ENCODE data around the gene MEIS3.
"Not testable (repeated sequence)": the region's sequence is repeated elsewhere in the genome, so short reads cannot be mapped to it uniquely, and the experiment has no call there.

MEIS3 gene

DNA sequence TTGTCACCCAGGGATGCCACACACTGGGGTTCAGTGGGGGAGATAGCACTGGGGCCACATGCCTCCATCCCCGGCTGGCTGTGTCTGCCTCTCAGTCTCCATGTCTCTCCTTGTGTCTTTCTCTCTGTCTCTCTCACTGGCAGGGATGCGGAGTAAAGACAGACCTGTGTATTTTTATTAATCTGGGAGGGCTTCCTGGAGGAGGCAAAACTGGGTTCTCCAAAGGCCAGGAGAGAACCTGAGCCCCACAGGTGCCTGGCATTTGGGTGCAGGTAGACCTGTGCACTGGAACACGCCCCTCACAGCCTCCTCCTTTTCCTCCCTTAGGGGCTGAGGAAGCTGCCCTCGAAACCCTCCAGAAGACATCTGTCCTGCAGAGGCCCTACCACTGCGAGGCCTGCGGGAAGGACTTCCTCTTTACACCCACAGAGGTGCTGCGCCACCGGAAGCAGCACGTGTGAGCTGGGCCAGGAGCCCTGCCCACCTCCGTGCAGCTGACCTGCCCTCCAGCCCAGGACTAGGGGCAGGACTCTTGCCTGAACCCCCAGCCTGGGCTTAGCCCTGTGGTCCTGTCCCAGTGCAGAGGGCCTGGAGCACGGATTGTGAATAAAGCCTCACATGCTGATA is 37.6 kb downstream of the MEIS3 start:
- peak; percentile 39 for DNase-seq

DNA sequence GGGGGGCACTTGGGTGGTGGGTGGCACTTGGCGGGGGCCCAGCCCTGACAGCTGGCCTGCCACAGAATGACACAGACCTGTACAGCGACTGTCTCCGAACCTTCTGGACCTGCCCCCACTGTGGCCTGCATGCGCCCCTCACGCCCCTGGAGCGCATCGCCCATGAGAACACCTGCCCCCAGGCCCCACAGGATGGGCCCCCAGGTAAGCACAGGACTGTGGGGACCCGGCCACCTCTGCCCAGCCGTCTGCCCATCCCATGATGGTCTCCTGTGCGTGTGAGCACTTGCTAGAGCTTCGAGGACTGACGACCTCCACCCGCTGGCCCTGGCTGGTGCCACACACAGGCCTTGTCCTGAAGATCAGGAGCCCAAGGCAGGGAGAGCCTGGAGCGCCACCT is 38.2 kb downstream of the MEIS3 start:
- DNase-seq, result no peak

- no peak for DNase-seq
Measured at GRCh38 chr19:47380559-47380958, 38.8 kb downstream of the MEIS3 start.

DNA sequence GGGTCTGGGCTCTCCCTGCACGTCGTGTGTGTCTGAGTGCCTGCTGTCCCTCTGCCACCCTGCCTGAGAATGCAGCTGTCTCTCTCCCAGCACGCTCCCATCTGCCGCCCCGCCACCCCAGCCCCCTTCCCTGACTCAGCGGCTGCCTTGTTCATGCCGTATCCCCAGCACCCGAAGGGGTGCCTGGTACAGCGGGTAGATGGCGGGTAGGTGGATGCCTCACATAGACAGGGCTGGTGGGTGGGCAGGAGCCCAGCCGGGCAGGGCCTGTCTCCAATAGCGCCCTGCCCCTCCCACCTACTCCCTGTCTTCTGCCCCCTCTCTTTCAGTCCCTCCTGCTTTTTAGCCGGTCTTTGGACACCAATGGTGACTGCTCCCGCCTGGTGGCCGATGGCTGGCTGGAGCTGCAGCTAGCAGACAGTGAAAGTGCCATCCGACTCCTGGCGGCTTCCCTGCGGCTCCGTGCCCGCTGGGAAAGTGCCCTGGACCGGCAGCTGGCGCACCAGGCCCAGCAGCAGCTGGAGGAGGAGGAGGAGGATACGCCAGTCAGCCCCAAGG is 39.9 kb downstream of the MEIS3 start:
- DNase-seq, result no peak

DNA sequence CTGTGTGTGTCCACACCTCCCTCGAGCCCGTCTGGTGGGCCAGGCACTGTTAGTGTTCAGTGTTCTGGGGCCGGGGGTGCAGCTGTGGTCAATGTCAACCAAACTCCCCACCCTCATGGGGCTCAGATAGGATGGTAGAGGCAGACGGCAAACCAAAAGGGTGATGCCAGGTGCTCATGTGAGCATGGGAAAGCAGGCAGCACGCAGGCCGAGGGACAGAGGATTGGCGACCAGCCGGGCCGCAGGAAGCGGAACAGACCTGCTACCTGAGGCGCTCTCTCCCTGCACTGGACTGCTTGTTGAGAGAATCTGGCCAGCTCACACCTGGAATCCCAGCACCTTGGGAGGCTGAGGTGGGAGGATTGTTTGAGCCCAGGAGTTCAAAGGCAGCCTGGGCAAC is 41.1 kb downstream of the MEIS3 start:
- DNase-seq, result no peak

- DNase-seq, result no peak
Measured at GRCh38 chr19:47377801-47378200, 41.5 kb downstream of the MEIS3 start.

GRCh38 chr19:47377208-47377701 is 42.1 kb downstream of the MEIS3 start:
- no peak for DNase-seq

- no peak for DNase-seq
Measured at GRCh38 chr19:47376589-47377144, 42.7 kb downstream of the MEIS3 start.

DNA sequence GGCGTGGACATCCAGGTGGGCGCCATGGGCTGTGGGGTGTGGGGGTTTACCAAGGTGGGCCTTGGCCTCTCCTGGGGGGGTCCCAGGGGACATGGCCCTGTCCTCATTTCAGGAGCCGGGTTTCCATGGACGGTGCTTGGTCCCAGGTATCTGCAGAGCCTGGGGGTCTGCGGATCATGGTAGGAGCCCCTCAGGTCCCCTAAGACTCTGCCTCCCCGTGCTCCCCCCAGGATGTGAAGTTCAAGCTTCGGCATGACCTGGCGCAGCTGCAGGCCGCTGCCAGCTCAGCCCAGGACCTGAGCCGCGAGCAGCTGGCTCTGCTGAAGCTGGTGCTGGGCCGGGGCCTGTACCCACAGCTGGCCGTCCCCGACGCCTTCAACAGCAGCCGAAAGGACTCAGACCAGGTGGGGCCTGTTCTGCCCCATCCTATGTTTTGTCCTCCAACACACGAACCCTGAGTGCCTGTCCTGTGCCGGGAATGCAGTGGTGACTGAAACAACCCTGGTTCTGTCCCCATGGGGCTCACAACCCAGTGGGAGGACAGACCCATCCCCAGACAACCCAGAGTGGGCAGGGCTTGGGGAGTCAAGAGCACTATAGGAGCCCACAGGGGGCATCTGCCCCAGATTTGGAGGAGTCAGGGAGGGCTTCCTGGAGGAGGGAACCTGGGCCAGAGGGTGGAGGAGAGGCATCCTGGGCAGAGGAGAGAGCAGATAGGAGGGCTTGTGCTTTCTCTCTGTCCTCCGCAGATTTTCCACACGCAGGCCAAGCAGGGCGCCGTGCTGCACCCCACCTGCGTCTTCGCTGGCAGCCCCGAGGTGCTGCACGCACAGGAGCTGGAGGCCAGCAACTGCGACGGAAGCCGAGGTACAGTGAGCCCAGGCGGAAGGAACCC is 43.4 kb downstream of the MEIS3 start:
- DNase-seq, result no peak

- no peak for DNase-seq
Measured at GRCh38 chr19:47374876-47375693, 44.2 kb downstream of the MEIS3 start.

- DNase-seq, result no peak
Measured at GRCh38 chr19:47373246-47374240, 45.8 kb downstream of the MEIS3 start.

DNA sequence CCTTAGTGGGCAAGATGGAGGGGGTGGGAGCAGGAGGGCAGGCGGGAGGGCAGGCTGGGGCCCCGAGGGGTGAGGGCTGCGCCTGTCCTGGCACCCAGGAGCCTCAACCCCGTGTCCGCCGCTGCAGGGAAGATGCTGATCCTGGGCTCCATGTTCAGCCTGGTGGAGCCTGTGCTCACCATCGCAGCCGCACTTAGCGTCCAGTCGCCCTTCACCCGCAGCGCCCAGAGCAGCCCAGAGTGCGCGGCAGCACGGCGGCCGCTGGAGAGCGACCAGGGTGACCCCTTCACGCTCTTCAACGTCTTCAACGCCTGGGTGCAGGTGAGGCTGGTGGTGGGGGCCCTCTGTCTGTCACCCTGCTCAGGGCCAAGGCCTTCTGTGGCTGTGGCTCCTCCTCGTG is 46.7 kb downstream of the MEIS3 start:
- no peak for DNase-seq

GRCh38 chr19:47371261-47371660 is 48.1 kb downstream of the MEIS3 start:
- no peak for DNase-seq

DNA sequence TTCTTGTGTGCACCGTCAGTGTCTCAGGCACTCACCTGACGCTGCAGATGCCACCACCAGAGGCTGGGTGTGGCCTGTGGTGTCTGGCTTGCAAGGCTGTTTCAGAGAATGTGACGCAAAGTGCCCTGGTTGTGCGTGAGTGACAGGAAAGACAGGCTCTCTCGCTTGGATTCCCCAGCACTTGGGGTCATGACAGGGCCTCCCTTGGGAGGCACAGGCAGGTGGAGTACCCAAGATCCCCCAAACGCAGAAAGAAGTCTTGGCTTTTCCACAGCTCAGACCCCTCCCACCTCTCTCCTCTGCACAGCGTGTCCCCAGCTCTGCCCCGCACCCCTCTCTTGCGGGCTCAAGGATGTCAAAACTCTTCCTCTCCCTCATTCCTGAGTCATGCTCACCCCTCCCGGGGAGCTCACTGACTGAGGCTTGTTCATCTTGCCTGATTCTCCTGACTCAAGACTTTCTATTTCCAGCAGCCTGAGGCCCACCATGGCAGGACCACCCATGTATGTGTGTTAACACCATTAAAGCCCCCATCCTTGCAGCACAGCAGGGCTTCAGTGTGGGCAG is 49.2 kb downstream of the MEIS3 start:
- no peak for DNase-seq

DNA sequence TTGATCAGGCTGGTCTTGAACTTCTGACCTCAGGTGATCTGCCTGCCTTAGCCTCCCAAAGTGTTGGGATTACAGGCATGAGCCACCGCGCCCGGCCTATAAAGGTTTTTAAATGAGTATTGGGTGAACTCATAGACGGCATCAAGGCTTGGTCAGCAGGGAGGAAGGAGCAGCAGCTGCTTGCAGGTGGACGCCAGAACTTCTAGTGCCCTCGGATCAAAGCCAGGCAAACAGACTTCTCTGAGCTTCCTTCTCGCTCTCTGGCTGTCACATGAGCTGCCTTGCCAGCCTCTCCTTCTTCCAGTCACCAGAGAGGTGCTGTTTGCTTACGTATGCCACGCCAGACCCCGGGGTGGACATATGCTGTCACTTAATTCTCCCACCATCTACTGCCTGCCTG is 53.9 kb downstream of the MEIS3 start:
- not testable (repeated sequence) for DNase-seq

DNA sequence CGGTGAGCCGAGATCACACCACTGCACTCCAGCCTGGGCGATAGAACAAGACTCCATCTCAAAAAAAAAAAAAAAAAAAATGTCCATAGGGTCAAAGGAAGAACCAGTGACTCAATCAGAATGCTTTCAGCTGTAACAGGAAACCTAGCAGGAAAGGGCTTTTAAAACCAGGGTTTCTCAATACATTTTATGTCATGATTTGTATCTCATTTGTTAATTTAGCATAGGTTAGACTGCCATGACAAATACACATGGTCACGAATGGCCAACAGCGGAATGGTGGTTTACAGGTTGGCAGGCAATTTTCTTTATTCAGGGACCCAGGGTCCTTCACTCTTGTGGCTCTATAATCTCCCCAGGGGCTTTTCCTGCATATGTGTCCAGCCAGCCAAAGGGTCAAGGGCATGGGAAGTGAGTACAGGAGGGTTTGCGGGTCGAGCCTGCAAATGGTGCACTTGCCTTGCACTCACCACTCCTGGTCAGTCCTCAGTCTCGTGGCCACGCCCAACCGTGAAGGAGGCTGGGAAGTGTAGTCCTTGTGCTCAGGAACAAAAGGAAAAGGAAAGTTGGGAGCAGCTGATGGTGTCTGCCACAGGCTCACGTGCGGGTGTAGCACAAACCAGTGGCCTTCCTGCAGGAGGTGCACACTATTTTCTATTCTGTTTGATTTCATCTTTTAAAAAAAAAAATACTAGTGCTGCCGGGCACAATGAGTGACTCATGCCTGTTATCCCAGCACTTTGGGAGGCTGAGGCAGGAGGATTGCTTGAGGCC is 55.4 kb downstream of the MEIS3 start:
- no peak for DNase-seq

DNA sequence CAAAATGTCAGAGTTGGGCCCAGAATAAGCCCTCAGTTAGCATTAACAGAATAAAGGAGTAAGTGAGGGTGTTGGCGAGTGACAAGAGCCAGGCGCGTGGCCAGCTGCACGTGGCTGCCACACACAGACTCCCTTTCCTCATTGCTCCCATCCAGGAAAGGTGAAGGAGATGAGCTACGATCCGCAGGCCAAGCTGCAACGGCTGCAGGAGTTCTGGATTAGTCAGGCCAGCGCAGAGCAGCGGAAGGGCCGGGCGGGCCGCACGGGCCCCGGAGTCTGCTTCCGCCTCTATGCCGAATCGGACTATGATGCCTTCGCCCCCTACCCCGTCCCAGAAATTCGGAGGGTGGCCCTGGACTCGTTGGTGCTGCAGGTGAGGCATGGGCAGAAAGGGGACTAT is 57.0 kb downstream of the MEIS3 start:
- no peak for DNase-seq

- no peak for DNase-seq
Measured at GRCh38 chr19:47358936-47359335, 60.4 kb downstream of the MEIS3 start.

GRCh38 chr19:47357788-47358680 is 61.3 kb downstream of the MEIS3 start:
- DNase-seq, result no peak

All from CD4-positive, alpha-beta T cell treated with Interleukin-12 subunit alpha and Interleukin-12 subunit beta, for 1 hour (primary cell).